Loucy (cell line): ENCODE results near the gene ESYT3.

Experiments used
- H2AFZ ChIP-seq: fragments of 200-600 bp; sonication (generic); 2 replicates; pipeline ENCODE4 v1.6.0; 2016; ENCODE audit warnings: antibody characterized with exemption, mild to moderate bottlenecking, low read length, moderate library complexity
- H3F3A ChIP-seq: fragments of 200-600 bp; 2 replicates; pipeline ENCODE4 v1.6.0; 2016; ENCODE audit warnings: antibody characterized with exemption, low read depth, mild to moderate bottlenecking
- H3K27me3 ChIP-seq: fragments of 200-600 bp; sonication (generic); 2 replicates; pipeline ENCODE4 v1.6.1; 2014; ENCODE audit warnings: low read length, mild to moderate bottlenecking; ENCODE audit not compliant: insufficient read depth, poor library complexity, severe bottlenecking
- H3K36me3 ChIP-seq: fragments of 200-600 bp; sonication (generic); 2 replicates; pipeline ENCODE4 v1.6.1; 2016; ENCODE audit warnings: low read length; ENCODE audit not compliant: insufficient read depth
- H3K4me1 ChIP-seq: fragments of 200-600 bp; sonication (generic); 2 replicates; pipeline ENCODE4 v1.5.1; 2014; ENCODE audit warnings: low read length, mild to moderate bottlenecking; ENCODE audit not compliant: insufficient read depth, poor library complexity, severe bottlenecking
- H3K4me2 ChIP-seq: fragments of 200-600 bp; sonication (generic); 2 replicates; pipeline ENCODE4 v1.6.0; 2014; ENCODE audit warnings: antibody characterized with exemption, low read length, low read depth, mild to moderate bottlenecking; ENCODE audit not compliant: poor library complexity, severe bottlenecking
- H3K4me3 ChIP-seq: fragments of 200-600 bp; sonication (generic); 2 replicates; pipeline ENCODE4 v1.5.1; 2014; ENCODE audit warnings: low read length, mild to moderate bottlenecking, mixed read lengths; ENCODE audit not compliant: poor library complexity, severe bottlenecking
- H3K79me2 ChIP-seq: fragments of 200-600 bp; sonication (generic); 2 replicates; pipeline ENCODE4 v1.6.1; 2014; ENCODE audit warnings: low read length; ENCODE audit not compliant: insufficient read depth
- H3K9ac ChIP-seq: fragments of 200-600 bp; sonication (generic); 2 replicates; pipeline ENCODE4 v1.6.0; 2014; ENCODE audit warnings: mild to moderate bottlenecking, low read depth, low read length, moderate library complexity; ENCODE audit not compliant: poor library complexity, severe bottlenecking
- H3K9me2 ChIP-seq: fragments of 200-600 bp; sonication (generic); replicated peaks from 2 replicates; pipeline ENCODE4 v1.6.1; 2016; ENCODE audit warnings: low read depth, low read length, mixed read lengths
- H3K9me3 ChIP-seq: fragments of 200-600 bp; sonication (generic); 2 replicates; pipeline ENCODE4 v1.6.1; 2014; ENCODE audit warnings: mild to moderate bottlenecking, antibody characterized with exemption, low read length, low read depth; ENCODE audit not compliant: insufficient read depth
- H4K20me1 ChIP-seq: fragments of 200-600 bp; sonication (generic); 2 replicates; pipeline ENCODE4 v1.6.0; 2014; ENCODE audit warnings: antibody characterized with exemption, low read length, mild to moderate bottlenecking; ENCODE audit not compliant: insufficient read depth, poor library complexity, severe bottlenecking
- CTCF ChIP-seq: fragments of 200-600 bp; sonication (generic); conservative IDR thresholded peaks from 2 replicates; pipeline ENCODE4 v1.5.1; 2014; ENCODE audit warnings: mild to moderate bottlenecking, antibody characterized with exemption, low read length
- EZH2phosphoT487 ChIP-seq: fragments of 200-600 bp; IDR thresholded peaks from 2 replicates; pipeline ENCODE4 v1.6.1; 2018; ENCODE audit warnings: antibody characterized with exemption, mild to moderate bottlenecking, moderate library complexity, borderline replicate concordance

ESYT3 gene

GRCh38 chr3:138461246-138461645, 26.8 kb downstream of the ESYT3 start:
- Histone ChIP-seq H3K79me2 (no peaks in the 10 kb centered on the region), H3F3A (no peaks in the 10 kb centered on the region), H2AFZ (no peak overlapping the region), H3K9me3 (no peaks in the 10 kb centered on the region), H3K9ac (no peak overlapping the region), H3K36me3 (no peaks in the 10 kb centered on the region), H3K4me2 (no peak overlapping the region), H3K27me3 (no peaks in the 10 kb centered on the region), H3K9me2 (no peaks in the 10 kb centered on the region), H3K4me3 (no peak overlapping the region), H4K20me1 (no peaks in the 10 kb centered on the region), H3K4me1 (peaks cover 4% of the 10 kb centered on the region)
- TF ChIP-seq EZH2phosphoT487 (no peak), CTCF (no peak)

GRCh38 chr3:138461896-138462295, 27.5 kb downstream of the ESYT3 start:
- no peak for TF ChIP-seq EZH2phosphoT487
- no peak for TF ChIP-seq CTCF
- H2AFZ ChIP-seq = no peak overlapping the region
- H3K4me1 ChIP-seq = peaks cover 4% of the 10 kb centered on the region
- H3K9ac ChIP-seq = no peak overlapping the region
- H3K79me2 ChIP-seq = no peaks in the 10 kb centered on the region
- no peaks in the 10 kb centered on the region for H3F3A ChIP-seq
- H3K36me3 ChIP-seq = no peaks in the 10 kb centered on the region
- no peak overlapping the region for H3K4me3 ChIP-seq
- no peak overlapping the region for H3K4me2 ChIP-seq
- no peaks in the 10 kb centered on the region for H3K27me3 ChIP-seq
- H3K9me2 ChIP-seq = no peaks in the 10 kb centered on the region
- H3K9me3 ChIP-seq = no peaks in the 10 kb centered on the region
- no peaks in the 10 kb centered on the region for H4K20me1 ChIP-seq

- Histone ChIP-seq H3K9ac (no peak overlapping the region), H3K9me2 (no peaks in the 10 kb centered on the region), H4K20me1 (no peaks in the 10 kb centered on the region), H3K9me3 (no peaks in the 10 kb centered on the region), H3K27me3 (no peaks in the 10 kb centered on the region), H3K79me2 (no peaks in the 10 kb centered on the region), H3K36me3 (no peaks in the 10 kb centered on the region), H3K4me3 (no peak overlapping the region), H2AFZ (no peak overlapping the region), H3K4me1 (peaks cover 3% of the 10 kb centered on the region), H3K4me2 (no peak overlapping the region), H3F3A (no peaks in the 10 kb centered on the region)
- no peak for TF ChIP-seq EZH2phosphoT487
- TF ChIP-seq CTCF = no peak
Observed at GRCh38 chr3:138463724-138464490, 29.5 kb downstream of the ESYT3 start.
